Fibroblast of skin of right quadriceps (primary cell): ENCODE data around the gene CYB5A.

ENCODE experiments used
- DNase-seq: peaks from one replicate; pipeline ENCODE4 v3.0.0-alpha.2; 2013

Gene CYB5A

GRCh38 chr18:74203811-74204210, 88.0 kb downstream of the CYB5A start:
- DNase-seq, result no peak
